B cell (primary cell): Measurements from ENCODE around the gene CDC37L1. TPM values are rescaled to one million over a fixed set of nuclear protein-coding genes. Genes with fewer than 3 reads are reported as not detected.

Experiments
- ATAC-seq: fragments of 200-7000 bp; cut with Tn5 transposase; one replicate; pipeline ENCODE4 v1.10.0; 2021; ENCODE audit warnings: low read depth, mild to moderate bottlenecking, moderate number of reproducible peaks, moderate library complexity
- CTCF ChIA-PET: fragments of 350-600 bp; sonication (Branson Sonifier 250); formaldehyde crosslinking; loops from one replicate; lab custom pipeline; 2021; ENCODE audit warnings: antibody characterized with exemption, inconsistent platforms; lab: Charles Lee
- POLR2A ChIA-PET: fragments of 350-600 bp; sonication (Branson Sonifier 250); formaldehyde crosslinking; loops from one replicate; lab custom pipeline; 2021; ENCODE audit warnings: antibody characterized with exemption; lab: Charles Lee
- DNase-seq: peaks from one replicate; pipeline ENCODE4 v3.0.0; 2013
- H2AFZ ChIP-seq: 2 replicates; pipeline ENCODE4 v1.6.1; 2012; ENCODE audit warnings: mild to moderate bottlenecking, low read depth, low read length; ENCODE audit not compliant: insufficient read depth, poor library complexity, severe bottlenecking
- H3K27ac ChIP-seq, 2 donors: 1 replicate in 1 of 2; 2 replicates in 1 of 2; pipeline ENCODE4 v1.5.1; 2012 to 2013; ENCODE audit warnings: low read length in 2 of 2, mild to moderate bottlenecking in 2 of 2, moderate library complexity in 1 of 2
- H3K27me3 ChIP-seq, 4 experiments: fragments of 200-600 bp in 1 of 4; sonication (generic) in 1 of 4; replicated peaks in 1 of 4; 1 replicate in 2 of 4; 2 replicates in 2 of 4; pipeline versions ENCODE4 v1.6.1 to v1.7.0; 2013 to 2016; ENCODE audit warnings: low read length in 3 of 4, mild to moderate bottlenecking in 2 of 4, mixed read lengths in 1 of 4, moderate library complexity in 1 of 4; ENCODE audit not compliant: insufficient read depth in 4 of 4, control insufficient read depth in 3 of 4; ENCODE audit errors: control extremely low read depth in 1 of 4
- H3K36me3 ChIP-seq, 2 experiments: replicated peaks in 1 of 2; 1 replicate in 1 of 2; 2 replicates in 1 of 2; pipeline versions ENCODE4 v1.6.1 to v1.7.1; 2013; ENCODE audit warnings: low read length in 1 of 2; ENCODE audit not compliant: insufficient read depth in 2 of 2, control insufficient read depth in 1 of 2; ENCODE audit errors: control extremely low read depth in 1 of 2, extremely low read depth in 1 of 2
- H3K4me1 ChIP-seq, 2 donors: fragments of 200-600 bp in 1 of 2; sonication (generic) in 1 of 2; 1 replicate in 1 of 2; 2 replicates in 1 of 2; pipeline versions ENCODE4 v1.5.1 to v1.6.1; 2013 to 2017; ENCODE audit warnings: low read length in 2 of 2; ENCODE audit not compliant: control insufficient read depth in 2 of 2, insufficient read depth in 2 of 2
- H3K4me2 ChIP-seq: replicated peaks from 2 replicates; pipeline ENCODE3; 2012; ENCODE audit warnings: mild to moderate bottlenecking, low read depth, low read length; ENCODE audit not compliant: poor library complexity, severe bottlenecking
- H3K4me3 ChIP-seq, 5 experiments: fragments of 200-600 bp in 1 of 5; sonication (generic) in 1 of 5; 1 replicate in 3 of 5; 2 replicates in 2 of 5; pipeline versions ENCODE4 v1.5.1 to v1.7.0; 2011 to 2016; ENCODE audit warnings: low read length in 4 of 5, mild to moderate bottlenecking in 4 of 5, low read depth in 2 of 5, control low read depth in 1 of 5, moderate library complexity in 1 of 5; ENCODE audit not compliant: insufficient read depth in 1 of 5; ENCODE audit errors: control extremely low read depth in 1 of 5, extremely low read depth in 1 of 5
- H3K79me2 ChIP-seq: fragments of 200-600 bp; sonication (generic); one replicate; pipeline ENCODE4 v1.6.0; 2016; ENCODE audit warnings: low read length; ENCODE audit not compliant: control insufficient read depth, insufficient read depth
- H3K9ac ChIP-seq: fragments of 200-600 bp; sonication (generic); 2 replicates; pipeline ENCODE4 v1.6.1; 2017; ENCODE audit warnings: mild to moderate bottlenecking, low read length, moderate library complexity
- H3K9me3 ChIP-seq, 3 donors: one replicate each; pipeline versions ENCODE4 v1.6.1 to v1.7.1; 2013; ENCODE audit warnings: low read length in 2 of 3; ENCODE audit not compliant: control insufficient read depth in 2 of 3, insufficient read depth in 1 of 3; ENCODE audit errors: control extremely low read depth in 1 of 3
- H4K20me1 ChIP-seq: 2 replicates; pipeline ENCODE4 v1.6.0; 2012; ENCODE audit warnings: mild to moderate bottlenecking, low read length; ENCODE audit not compliant: insufficient read depth, control insufficient read depth, poor library complexity, severe bottlenecking
- H3K27ac Mint-ChIP-seq: one replicate; pipeline ENCODE4 v1.8.0; 2021; ENCODE audit warnings: mixed read lengths
- H3K27me3 Mint-ChIP-seq: one replicate; pipeline ENCODE4 v1.8.0; 2021; ENCODE audit warnings: mixed read lengths
- H3K4me1 Mint-ChIP-seq: one replicate; pipeline ENCODE4 v1.8.0; 2021; ENCODE audit warnings: mixed read lengths
- H3K4me3 Mint-ChIP-seq: one replicate; pipeline ENCODE4 v1.8.0; 2021; ENCODE audit warnings: mixed read lengths
- H3K9me3 Mint-ChIP-seq: one replicate; pipeline ENCODE4 v1.8.0; 2022; ENCODE audit warnings: mixed read lengths; ENCODE audit not compliant: insufficient read depth
- EZH2 ChIP-seq: IDR thresholded peaks from 2 replicates; pipeline ENCODE4 v1.6.1; 2012; ENCODE audit warnings: borderline replicate concordance, low read depth, mild to moderate bottlenecking, moderate library complexity, low read length; ENCODE audit not compliant: insufficient read depth, poor library complexity, severe bottlenecking
- WGBS: methylation state at CpG from one replicate; pipeline ENCODE4 v1.1.5; 2013; ENCODE audit warnings: missing lambda C conversion rate; ENCODE audit not compliant: insufficient coverage; 5-methylcytosine and 5-hydroxymethylcytosine counted together
- intact Hi-C: fragments of 100-400 bp; cut with micrococcal nuclease; formaldehyde crosslinking; loops from one replicate; pipeline ENCODE4 v1.10.0; 2022
- polyA plus RNA-seq: library from polyadenylated mRNA; depleted of rRNA; stranded (reverse); fragments of >200 nt; gene quantifications from 2 replicates; pipeline ENCODE4 v1.2.3, GENCODE V29; 2012
- total RNA-seq, 2 donors: library from RNA; stranded (reverse); fragments of 120-200 nt in 1 of 2; gene quantifications; 1 replicate in 1 of 2; 2 replicates in 1 of 2; pipeline versions ENCODE4 v1.2.3 to v1.2.4, GENCODE V29; 2013 to 2022
- TF ChIP-seq, protein P1 (sequence below): fragments of 200-600 bp; IDR thresholded peaks from one replicate; pipeline ENCODE4 v1.8.0; 2022; ENCODE audit warnings: antibody characterized with exemption, mild to moderate bottlenecking

The CDC37L1 gene
- total and polyA plus RNA-seq, 2 donors (not counting 1 experiment from before 2014, with no cell fraction given): 3.0 to 16.0 TPM

DNA sequence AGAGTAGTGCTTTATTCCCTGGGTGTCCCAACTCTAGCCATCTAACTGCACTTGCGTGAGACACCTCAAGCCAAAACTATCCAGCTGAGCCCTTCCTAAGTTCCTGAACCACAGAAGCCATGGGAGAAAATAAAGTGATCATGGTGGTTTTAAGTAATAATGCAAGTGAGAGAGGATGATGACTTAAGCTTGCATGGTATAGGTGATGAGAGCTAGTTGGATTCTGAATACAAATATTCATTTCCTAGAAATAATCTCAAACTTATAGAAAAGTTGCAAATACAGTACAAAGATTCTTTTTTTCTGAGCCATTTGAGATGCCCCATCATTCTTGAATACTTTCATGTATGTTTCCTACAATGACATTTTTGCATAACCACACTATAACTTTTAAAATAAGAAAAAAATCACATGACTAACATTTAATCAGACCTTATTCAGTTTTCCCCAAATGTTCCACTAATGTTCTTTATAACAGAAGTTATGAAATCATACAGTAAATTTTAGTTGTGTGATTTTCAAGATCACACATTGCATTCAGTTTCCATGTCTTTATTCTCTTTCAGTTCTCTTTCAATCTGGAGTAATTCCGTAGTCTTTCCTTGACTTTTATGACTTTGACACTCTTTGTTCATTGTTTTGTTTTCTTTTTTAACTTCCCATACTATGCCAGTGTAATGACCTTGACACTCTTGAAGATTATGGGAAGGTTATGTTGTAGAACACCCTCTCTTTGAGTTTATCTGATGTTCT is 67.1 kb downstream of the CDC37L1 start:
- H3K27ac ChIP-seq: no peak overlapping the region
- H3K9me3 ChIP-seq: no peaks in the 10 kb centered on the region
- H4K20me1 ChIP-seq: no peaks in the 10 kb centered on the region
- ChIA-PET CTCF (interaction anchor here (0.6 to 5.0 kb wide), 4 partner anchors 9 to 241 kb away, joined by 3 to 22 read pairs (median 4); no protein-coding TSS in a partner anchor), POLR2A (no interaction called here)
- no peak overlapping the region for H3K27ac Mint-ChIP-seq
- H3K4me1 Mint-ChIP-seq: peaks cover 4% of the 10 kb centered on the region
- intact Hi-C loops: no loop called here
- H3K4me3 ChIP-seq: no peak overlapping the region
- H3K4me1 ChIP-seq: peaks cover 3 to 7% of the 10 kb centered on the region in 2 donors
- no CpG with 5 or more reads among the region's 2 CpGs for WGBS
- no peak for TF ChIP-seq EZH2
- TF ChIP-seq, protein P1, sequence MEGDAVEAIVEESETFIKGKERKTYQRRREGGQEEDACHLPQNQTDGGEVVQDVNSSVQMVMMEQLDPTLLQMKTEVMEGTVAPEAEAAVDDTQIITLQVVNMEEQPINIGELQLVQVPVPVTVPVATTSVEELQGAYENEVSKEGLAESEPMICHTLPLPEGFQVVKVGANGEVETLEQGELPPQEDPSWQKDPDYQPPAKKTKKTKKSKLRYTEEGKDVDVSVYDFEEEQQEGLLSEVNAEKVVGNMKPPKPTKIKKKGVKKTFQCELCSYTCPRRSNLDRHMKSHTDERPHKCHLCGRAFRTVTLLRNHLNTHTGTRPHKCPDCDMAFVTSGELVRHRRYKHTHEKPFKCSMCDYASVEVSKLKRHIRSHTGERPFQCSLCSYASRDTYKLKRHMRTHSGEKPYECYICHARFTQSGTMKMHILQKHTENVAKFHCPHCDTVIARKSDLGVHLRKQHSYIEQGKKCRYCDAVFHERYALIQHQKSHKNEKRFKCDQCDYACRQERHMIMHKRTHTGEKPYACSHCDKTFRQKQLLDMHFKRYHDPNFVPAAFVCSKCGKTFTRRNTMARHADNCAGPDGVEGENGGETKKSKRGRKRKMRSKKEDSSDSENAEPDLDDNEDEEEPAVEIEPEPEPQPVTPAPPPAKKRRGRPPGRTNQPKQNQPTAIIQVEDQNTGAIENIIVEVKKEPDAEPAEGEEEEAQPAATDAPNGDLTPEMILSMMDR: no peak
- no peaks in the 10 kb centered on the region for H3K27me3 ChIP-seq
- DNase-seq: no peak
- no peak overlapping the region for H3K9ac ChIP-seq
- H3K27me3 Mint-ChIP-seq: no peaks in the 10 kb centered on the region
- no peak overlapping the region for H2AFZ ChIP-seq
- H3K36me3 ChIP-seq: no peaks in the 10 kb centered on the region
- no peak for ATAC-seq
- no peak overlapping the region for H3K4me2 ChIP-seq
- H3K9me3 Mint-ChIP-seq: no peaks in the 10 kb centered on the region
- H3K79me2 ChIP-seq: no peaks in the 10 kb centered on the region
- H3K4me3 Mint-ChIP-seq: no peak overlapping the region

DNA sequence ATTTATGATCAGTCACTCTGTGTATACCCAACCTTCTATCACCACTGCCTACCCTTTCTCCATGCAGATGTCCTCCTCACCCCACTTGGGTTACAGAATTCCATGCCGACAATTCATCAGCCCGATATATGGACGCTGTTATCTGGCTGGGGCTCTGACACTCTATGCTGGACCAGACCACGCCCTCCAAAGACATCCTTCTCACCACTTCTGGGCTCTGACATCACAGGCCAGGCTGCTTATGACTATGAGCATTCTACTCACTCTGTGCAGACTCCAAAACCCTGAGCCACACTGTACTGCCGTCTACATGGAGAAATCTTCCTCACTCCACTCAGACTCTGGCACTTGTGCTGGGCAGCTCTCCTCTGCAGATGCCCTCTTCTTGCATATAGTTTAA is 69.2 kb downstream of the CDC37L1 start:
- TF ChIP-seq, protein P1: no peak
- no peak for TF ChIP-seq EZH2
- no peak for ATAC-seq
- no peaks in the 10 kb centered on the region for H3K4me1 ChIP-seq

More for the DNA sequence above, 69.2 kb downstream of the CDC37L1 start:
- Mint-ChIP-seq H3K4me1 (no peaks in the 10 kb centered on the region), H3K27me3 (no peaks in the 10 kb centered on the region), H3K27ac (no peak overlapping the region), H3K4me3 (no peak overlapping the region), H3K9me3 (no peaks in the 10 kb centered on the region)
- no peak for DNase-seq
- Histone ChIP-seq H4K20me1 (no peaks in the 10 kb centered on the region), H3K4me3 (no peak overlapping the region), H3K27me3 (no peaks in the 10 kb centered on the region), H3K9me3 (no peaks in the 10 kb centered on the region), H3K27ac (no peak overlapping the region), H2AFZ (no peak overlapping the region), H3K9ac (no peak overlapping the region), H3K4me2 (no peak overlapping the region), H3K79me2 (no peaks in the 10 kb centered on the region), H3K36me3 (no peaks in the 10 kb centered on the region)
- intact Hi-C loops: no loop called here
- 92% methylated on average over 5 of the region's 5 CpGs for WGBS
- ChIA-PET CTCF (interaction anchor here (0.7 to 2.3 kb wide), 6 partner anchors 8 to 240 kb away, joined by 3 to 11 read pairs (median 3); partner anchors contain the start of gene AK3), POLR2A (no interaction called here)
